C4-2B (cell line): Measurements from ENCODE around the gene WNK1.

Experiments used
- CTCF ChIP-seq: fragments of 450-650 bp; conservative IDR thresholded peaks from 2 replicates; pipeline ENCODE4 v1.5.1; 2017; ENCODE audit warnings: mild to moderate bottlenecking
- ZFX ChIP-seq: fragments of 450-650 bp; IDR thresholded peaks from 2 replicates; pipeline ENCODE4 v1.6.1; 2017

GRCh38 chr12:800401-800800 is 48.0 kb downstream of the WNK1 start:
- TF ChIP-seq CTCF = no peak
- no peak for TF ChIP-seq ZFX
